Measurements from ENCODE around the gene SPOCK1. TPM values are rescaled to one million over a fixed set of nuclear protein-coding genes. Genes with fewer than 3 reads are reported as not detected.
A peak's percentile ranks its signal among the peaks of the same experiment; 100 is the strongest.

SPOCK1 gene
- total RNA-seq, 2 donors from 2014 or later: 2.1 to 8.5 TPM

GRCh38 chr5:137303509-137303908, 195.6 kb downstream of the SPOCK1 start:
- intact Hi-C loops (cut with DNase I): no loop called here
- Histone ChIP-seq H3K4me3 (no peak overlapping the region), H3K27ac (no peak overlapping the region), H3K9ac (ENCODE audit: low read depth in 2 of 2, low read length in 2 of 2) (no peak overlapping the region), H3K36me3 (no peaks in the 10 kb centered on the region), H3K9me3 (no peaks in the 10 kb centered on the region), H3K27me3 (no peaks in the 10 kb centered on the region), H3K4me1 (no peaks in the 10 kb centered on the region)
- no peak for TF ChIP-seq CTCF (IDR thresholded peaks at IDR 0.05)
- no peak for DNase-seq

GRCh38 chr5:137300411-137301240, 198.5 kb downstream of the SPOCK1 start:
- H3K4me3 ChIP-seq: no peak overlapping the region
- no peak overlapping the region for H3K9ac ChIP-seq (ENCODE audit: low read depth in 2 of 2, low read length in 2 of 2)
- H3K9me3 ChIP-seq: no peaks in the 10 kb centered on the region
- H3K27ac ChIP-seq: no peak overlapping the region
- no peak for DNase-seq
- H3K27me3 ChIP-seq: no peaks in the 10 kb centered on the region
- no peaks in the 10 kb centered on the region for H3K4me1 ChIP-seq
- no peaks in the 10 kb centered on the region for H3K36me3 ChIP-seq
- no peak for TF ChIP-seq CTCF (IDR thresholded peaks at IDR 0.05)
- intact Hi-C loops (cut with DNase I): no loop called here

- no peak for DNase-seq
- no peak overlapping the region for H3K9ac ChIP-seq (ENCODE audit: low read depth in 2 of 2, low read length in 2 of 2)
- H3K4me3 ChIP-seq: no peak overlapping the region
- no peak overlapping the region for H3K27ac ChIP-seq
- no peaks in the 10 kb centered on the region for H3K36me3 ChIP-seq
- H3K27me3 ChIP-seq: no peaks in the 10 kb centered on the region
- no peak for TF ChIP-seq CTCF (IDR thresholded peaks at IDR 0.05)
- no peaks in the 10 kb centered on the region for H3K4me1 ChIP-seq
- no peaks in the 10 kb centered on the region for H3K9me3 ChIP-seq
- intact Hi-C loops (cut with DNase I): no loop called here
Measured at GRCh38 chr5:137296213-137296781, 202.8 kb downstream of the SPOCK1 start.

GRCh38 chr5:137294604-137295003, 204.5 kb downstream of the SPOCK1 start:
- no peak overlapping the region for H3K27ac ChIP-seq
- H3K4me1 ChIP-seq: no peaks in the 10 kb centered on the region
- no peak overlapping the region for H3K9ac ChIP-seq (ENCODE audit: low read depth in 2 of 2, low read length in 2 of 2)
- no peaks in the 10 kb centered on the region for H3K36me3 ChIP-seq
- peaks cover under 1% of the 10 kb centered on the region for H3K27me3 ChIP-seq
- intact Hi-C loops (cut with DNase I): no loop called here
- no peak for TF ChIP-seq CTCF (IDR thresholded peaks at IDR 0.05)
- H3K4me3 ChIP-seq: no peak overlapping the region
- H3K9me3 ChIP-seq: no peaks in the 10 kb centered on the region
- DNase-seq: no peak

- Histone ChIP-seq H3K27ac (no peak overlapping the region), H3K36me3 (no peaks in the 10 kb centered on the region), H3K4me1 (no peaks in the 10 kb centered on the region), H3K9me3 (no peaks in the 10 kb centered on the region), H3K9ac (ENCODE audit: low read depth in 2 of 2, low read length in 2 of 2) (no peak overlapping the region), H3K27me3 (peaks cover 7% of the 10 kb centered on the region), H3K4me3 (no peak overlapping the region)
- DNase-seq: peak; percentile 39
- TF ChIP-seq CTCF (IDR thresholded peaks at IDR 0.05): no peak
- intact Hi-C loops (cut with DNase I): no loop called here
Measured at GRCh38 chr5:137292461-137293027, 206.6 kb downstream of the SPOCK1 start.
